ENCODE data around the gene SULT4A1. TPM values are rescaled to one million over a fixed set of nuclear protein-coding genes. Genes with fewer than 3 reads are reported as not detected.

Gene SULT4A1
- total RNA-seq, 1 donor from 2014 or later: 6.6 TPM

GRCh38 chr22:43789452-43789851 lies 72.9 kb downstream of the SULT4A1 start:
- Mint-ChIP-seq H3K4me1 (ENCODE audit: low read depth) (no peaks in the 10 kb centered on the region), H3K27ac (no peak overlapping the region), H3K9me3 (ENCODE audit: low read depth) (peaks cover 4% of the 10 kb centered on the region), H3K36me3 (ENCODE audit: insufficient read depth) (no peaks in the 10 kb centered on the region), H3K27me3 (no peaks in the 10 kb centered on the region), H3K4me3 (ENCODE audit: low read depth) (no peak overlapping the region)
- no peak for DNase-seq (ENCODE audit: low spot score, unreplicated experiment)
- no peak for TF ChIP-seq CTCF (IDR thresholded peaks at IDR 0.05; ENCODE audit: unreplicated experiment)

- Mint-ChIP-seq H3K4me1 (ENCODE audit: low read depth) (no peaks in the 10 kb centered on the region), H3K27me3 (no peaks in the 10 kb centered on the region), H3K36me3 (ENCODE audit: insufficient read depth) (peaks cover 2% of the 10 kb centered on the region), H3K27ac (no peak overlapping the region), H3K4me3 (ENCODE audit: low read depth) (no peak overlapping the region), H3K9me3 (ENCODE audit: low read depth) (peaks cover 4% of the 10 kb centered on the region)
- peak; percentile 41 for TF ChIP-seq CTCF (IDR thresholded peaks at IDR 0.05; ENCODE audit: unreplicated experiment)
- no peak for DNase-seq (ENCODE audit: low spot score, unreplicated experiment)
These were observed 78.5 kb downstream of the SULT4A1 start for GRCh38 chr22:43783777-43784176.

- Mint-ChIP-seq H3K27me3 (no peaks in the 10 kb centered on the region), H3K4me1 (ENCODE audit: low read depth) (no peaks in the 10 kb centered on the region), H3K4me3 (ENCODE audit: low read depth) (no peak overlapping the region), H3K9me3 (ENCODE audit: low read depth) (no peaks in the 10 kb centered on the region), H3K27ac (no peak overlapping the region), H3K36me3 (ENCODE audit: insufficient read depth) (peaks cover 2% of the 10 kb centered on the region)
- no peak for DNase-seq (ENCODE audit: low spot score, unreplicated experiment)
- no peak for TF ChIP-seq CTCF (IDR thresholded peaks at IDR 0.05; ENCODE audit: unreplicated experiment)
These were observed 79.9 kb downstream of the SULT4A1 start for GRCh38 chr22:43782448-43782847.

- Mint-ChIP-seq H3K9me3 (ENCODE audit: low read depth) (no peaks in the 10 kb centered on the region), H3K4me1 (ENCODE audit: low read depth) (no peaks in the 10 kb centered on the region), H3K36me3 (ENCODE audit: insufficient read depth) (peaks cover 2% of the 10 kb centered on the region), H3K27ac (no peak overlapping the region), H3K27me3 (no peaks in the 10 kb centered on the region), H3K4me3 (ENCODE audit: low read depth) (no peak overlapping the region)
- TF ChIP-seq CTCF (IDR thresholded peaks at IDR 0.05; ENCODE audit: unreplicated experiment): no peak
- no peak for DNase-seq (ENCODE audit: low spot score, unreplicated experiment)
These were observed 85.0 kb downstream of the SULT4A1 start for GRCh38 chr22:43777286-43777685.

- Mint-ChIP-seq H3K27ac (no peak overlapping the region), H3K4me3 (ENCODE audit: low read depth) (no peak overlapping the region), H3K36me3 (ENCODE audit: insufficient read depth) (peaks cover 2% of the 10 kb centered on the region), H3K9me3 (ENCODE audit: low read depth) (no peaks in the 10 kb centered on the region), H3K4me1 (ENCODE audit: low read depth) (no peaks in the 10 kb centered on the region), H3K27me3 (no peaks in the 10 kb centered on the region)
- TF ChIP-seq CTCF (IDR thresholded peaks at IDR 0.05; ENCODE audit: unreplicated experiment): no peak
- no peak for DNase-seq (ENCODE audit: low spot score, unreplicated experiment)
These were observed 86.1 kb downstream of the SULT4A1 start for GRCh38 chr22:43776081-43776670.

Other genes starting within 250 kb of the SULT4A1 start
- 7.0 and 8.6 TPM in 2 replicates for gene EFCAB6, start 50.2 kb downstream of the SULT4A1 start, total RNA-seq
- gene PNPLA5, start 29.5 kb upstream of the SULT4A1 start, total RNA-seq: not detected in 2 replicates
- 11.4 and 12.2 TPM in 2 replicates for gene PNPLA3, start 61.3 kb upstream of the SULT4A1 start, total RNA-seq
- 50.9 and 53.7 TPM in 2 replicates for gene SAMM50, start 92.9 kb upstream of the SULT4A1 start, total RNA-seq
- gene PARVB, start 161.8 kb upstream of the SULT4A1 start, total RNA-seq: 10.6 and 11.8 TPM in 2 replicates